Astrocyte of the spinal cord (primary cell): ENCODE data around the gene SEC22A.

Source experiments
- DNase-seq: peaks from one replicate; pipeline ENCODE4 v3.0.0; 2011; ENCODE audit warnings: low read depth, low spot score
- H3K4me3 ChIP-seq: 2 replicates; pipeline ENCODE4 v1.5.1; 2011; ENCODE audit warnings: low read depth, mild to moderate bottlenecking, low read length, moderate library complexity
- in situ Hi-C: cut with HindIII; loops from 2 replicates; pipeline ENCODE4 v1.10.0; 2017; ENCODE audit warnings: low sequenced_read_pairs
- TF ChIP-seq, protein P1 (sequence below): IDR thresholded peaks from 2 replicates; pipeline ENCODE4 v1.5.1; 2012; ENCODE audit warnings: low read depth, mild to moderate bottlenecking, low read length, inconsistent platforms

Gene SEC22A

DNA sequence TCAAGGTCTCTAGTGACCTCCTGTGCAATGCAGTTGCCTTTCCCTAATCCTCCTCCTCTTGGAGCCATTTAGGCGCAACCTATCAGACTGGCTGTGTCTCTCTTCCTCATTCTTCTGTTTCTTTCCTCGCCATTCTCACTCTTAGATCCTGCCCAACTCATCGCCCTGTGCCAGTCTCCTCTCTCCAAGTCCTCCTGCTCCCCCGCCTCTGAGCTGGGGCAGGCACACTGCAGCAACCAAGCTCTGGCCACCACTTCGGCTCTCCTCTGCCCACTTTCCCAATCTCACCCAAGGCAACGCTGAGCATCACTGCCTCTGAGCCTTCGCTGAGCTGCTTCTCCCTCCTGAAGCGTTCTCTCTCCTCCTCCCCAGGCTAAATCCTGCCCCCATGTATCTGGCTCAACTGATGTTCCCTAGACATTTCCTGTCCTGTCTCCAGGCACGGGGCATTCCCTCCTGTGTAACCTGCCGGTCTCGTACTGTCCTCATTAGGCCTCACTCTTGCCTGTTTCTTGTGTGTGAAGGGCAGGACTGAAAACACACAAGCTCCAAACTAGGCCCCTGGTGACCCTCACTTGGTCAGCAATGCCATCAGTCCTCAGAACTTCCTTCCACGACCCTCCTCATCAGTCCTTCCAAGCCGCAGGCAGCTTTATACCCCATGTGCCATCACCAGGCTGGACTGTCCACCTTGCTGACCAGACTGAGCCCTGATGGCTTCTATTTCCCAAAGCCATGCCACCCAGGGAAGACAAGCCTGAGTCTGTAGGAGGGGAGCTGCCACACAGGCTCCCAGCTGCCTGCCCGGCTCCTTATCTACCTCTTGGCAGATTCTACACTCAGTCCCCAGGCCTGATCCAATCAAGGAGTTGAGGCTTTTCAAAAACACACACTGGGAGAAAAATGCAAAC is 85.6 kb downstream of the SEC22A start:
- in situ Hi-C loops = no loop called here
- H3K4me3 ChIP-seq = no peak overlapping the region
- TF ChIP-seq, protein P1, sequence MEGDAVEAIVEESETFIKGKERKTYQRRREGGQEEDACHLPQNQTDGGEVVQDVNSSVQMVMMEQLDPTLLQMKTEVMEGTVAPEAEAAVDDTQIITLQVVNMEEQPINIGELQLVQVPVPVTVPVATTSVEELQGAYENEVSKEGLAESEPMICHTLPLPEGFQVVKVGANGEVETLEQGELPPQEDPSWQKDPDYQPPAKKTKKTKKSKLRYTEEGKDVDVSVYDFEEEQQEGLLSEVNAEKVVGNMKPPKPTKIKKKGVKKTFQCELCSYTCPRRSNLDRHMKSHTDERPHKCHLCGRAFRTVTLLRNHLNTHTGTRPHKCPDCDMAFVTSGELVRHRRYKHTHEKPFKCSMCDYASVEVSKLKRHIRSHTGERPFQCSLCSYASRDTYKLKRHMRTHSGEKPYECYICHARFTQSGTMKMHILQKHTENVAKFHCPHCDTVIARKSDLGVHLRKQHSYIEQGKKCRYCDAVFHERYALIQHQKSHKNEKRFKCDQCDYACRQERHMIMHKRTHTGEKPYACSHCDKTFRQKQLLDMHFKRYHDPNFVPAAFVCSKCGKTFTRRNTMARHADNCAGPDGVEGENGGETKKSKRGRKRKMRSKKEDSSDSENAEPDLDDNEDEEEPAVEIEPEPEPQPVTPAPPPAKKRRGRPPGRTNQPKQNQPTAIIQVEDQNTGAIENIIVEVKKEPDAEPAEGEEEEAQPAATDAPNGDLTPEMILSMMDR = no peak
- no peak for DNase-seq

DNA sequence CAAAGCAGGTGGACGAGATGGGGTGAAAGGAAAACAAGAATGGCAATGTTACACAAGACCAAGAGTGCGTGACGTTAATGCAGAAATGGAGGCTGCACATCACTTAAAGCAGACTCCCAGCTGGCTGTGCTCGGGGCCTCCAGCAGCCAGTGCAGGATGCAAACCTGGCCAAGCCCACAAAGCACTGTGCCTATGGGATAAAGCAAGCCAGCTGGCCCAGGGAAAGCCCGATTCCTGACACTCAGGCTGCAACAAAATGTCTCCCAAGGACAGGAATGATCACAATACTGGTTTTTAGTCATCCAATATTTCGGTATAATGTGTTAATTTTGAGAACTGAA is 86.2 kb downstream of the SEC22A start:
- TF ChIP-seq, protein P1 = no peak
- in situ Hi-C loops = no loop called here
- DNase-seq = no peak
- H3K4me3 ChIP-seq = no peak overlapping the region

DNA sequence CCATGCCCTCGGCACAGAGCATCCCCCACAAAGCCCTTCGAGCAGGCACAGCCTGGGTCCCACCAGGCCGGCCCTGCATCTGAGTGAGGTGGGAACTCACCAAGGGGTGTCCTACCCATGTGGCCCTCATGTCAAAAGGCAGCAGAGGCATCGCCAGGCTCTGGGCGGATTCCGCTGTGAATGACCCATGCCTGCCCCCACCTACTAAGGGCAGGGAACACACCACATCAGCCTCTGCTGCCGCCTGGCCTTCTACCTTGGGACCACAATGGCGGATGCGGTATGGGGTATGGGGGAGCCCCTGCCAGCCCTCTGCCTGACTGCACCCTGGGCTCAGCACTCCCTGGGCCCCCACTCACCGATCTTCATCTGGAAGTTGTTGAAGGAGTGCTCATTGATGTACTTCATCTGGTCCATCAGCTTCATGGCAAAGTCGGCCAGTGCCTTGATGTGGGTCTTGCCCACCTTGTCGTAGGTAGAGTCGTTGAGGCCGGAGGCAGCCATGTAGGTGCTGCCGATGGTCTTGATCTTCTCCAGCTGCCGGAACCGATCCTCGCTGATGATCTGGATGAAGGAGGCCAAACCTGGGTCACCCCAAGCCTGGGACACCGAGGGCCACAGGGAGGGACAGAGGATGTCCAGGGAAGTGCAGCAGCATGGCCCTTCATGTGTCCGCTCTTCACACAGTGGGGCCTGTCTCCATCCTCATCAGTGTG is 87.8 kb downstream of the SEC22A start:
- in situ Hi-C loops = no loop called here
- TF ChIP-seq, protein P1 = no peak
- H3K4me3 ChIP-seq = no peak overlapping the region
- DNase-seq = no peak

DNA sequence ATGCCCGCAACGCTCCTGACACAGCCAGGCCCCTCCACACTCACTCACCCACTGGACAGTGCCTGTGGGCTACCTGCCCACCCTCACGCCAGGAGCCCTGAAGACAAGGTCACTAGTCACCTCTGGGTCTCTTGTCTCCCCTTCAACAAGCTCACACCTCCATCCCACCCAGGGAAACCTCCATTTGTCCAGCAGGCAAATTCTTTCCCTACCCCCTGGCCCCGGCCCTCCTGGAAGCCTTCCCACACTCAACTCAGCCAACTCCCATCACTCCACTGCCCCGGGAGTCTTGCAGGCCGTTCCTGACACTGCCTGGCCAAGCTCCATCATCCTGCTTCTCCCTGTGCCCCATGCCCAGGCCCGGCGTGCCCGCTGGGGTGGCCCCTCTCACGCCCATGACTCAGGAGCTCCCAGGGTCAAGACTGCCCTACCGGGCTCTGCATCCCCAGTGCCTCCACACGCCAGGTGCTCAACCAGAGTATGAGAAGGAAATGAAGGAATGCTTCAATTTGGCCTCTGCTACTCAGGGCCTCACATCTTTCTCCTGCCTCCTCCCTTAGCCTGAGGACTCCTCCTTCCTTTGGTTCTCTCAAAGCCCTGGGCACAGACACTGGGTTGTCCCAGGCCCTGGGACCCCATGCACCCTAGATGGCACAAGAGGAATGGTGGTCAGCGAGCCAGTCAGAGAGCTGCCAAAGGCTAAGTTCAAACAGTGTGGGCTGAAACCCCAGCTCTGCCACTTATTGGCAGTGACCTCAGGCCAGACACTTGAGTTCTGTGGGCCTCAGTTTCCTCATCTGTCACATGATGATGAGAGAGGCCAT is 88.6 kb downstream of the SEC22A start:
- in situ Hi-C loops = no loop called here
- TF ChIP-seq, protein P1 = no peak
- no peak overlapping the region for H3K4me3 ChIP-seq
- no peak for DNase-seq

DNA sequence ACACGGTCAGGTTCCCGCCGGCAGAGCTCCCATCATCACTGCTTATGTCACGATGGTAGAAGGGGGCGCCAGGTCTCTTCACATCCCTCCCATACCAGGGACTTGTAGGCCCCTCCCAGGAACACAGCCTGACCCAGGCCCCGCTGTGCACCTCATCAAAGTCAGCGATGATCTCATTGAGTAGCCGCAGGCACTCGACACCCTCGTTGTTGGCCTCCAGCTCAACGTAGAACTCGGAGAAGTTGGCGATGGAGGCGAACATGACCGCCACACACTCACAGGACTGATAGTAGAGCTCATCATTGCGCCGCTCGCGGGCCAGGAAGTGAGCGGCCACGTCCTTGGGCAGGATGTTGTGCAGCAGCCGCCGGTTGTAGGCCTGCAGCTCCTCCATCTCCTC is 89.2 kb downstream of the SEC22A start:
- no peak overlapping the region for H3K4me3 ChIP-seq
- no peak for DNase-seq
- TF ChIP-seq, protein P1 = no peak
- in situ Hi-C loops = no loop called here

- TF ChIP-seq, protein P1 = no peak
- H3K4me3 ChIP-seq = no peak overlapping the region
- in situ Hi-C loops = no loop called here
- no peak for DNase-seq
Measured at GRCh38 chr3:123291404-123291803, 89.7 kb downstream of the SEC22A start.
